ENCODE measurements around the gene WIPF2. TPM values are rescaled to one million over a fixed set of nuclear protein-coding genes. Genes with fewer than 3 reads are reported as not detected.
"Not testable (repeated sequence)": the region's sequence is repeated elsewhere in the genome, so short reads cannot be mapped to it uniquely, and the experiment has no call there.

Gene WIPF2
- total RNA-seq, 1 donor from 2014 or later, result 12.3 TPM

DNA sequence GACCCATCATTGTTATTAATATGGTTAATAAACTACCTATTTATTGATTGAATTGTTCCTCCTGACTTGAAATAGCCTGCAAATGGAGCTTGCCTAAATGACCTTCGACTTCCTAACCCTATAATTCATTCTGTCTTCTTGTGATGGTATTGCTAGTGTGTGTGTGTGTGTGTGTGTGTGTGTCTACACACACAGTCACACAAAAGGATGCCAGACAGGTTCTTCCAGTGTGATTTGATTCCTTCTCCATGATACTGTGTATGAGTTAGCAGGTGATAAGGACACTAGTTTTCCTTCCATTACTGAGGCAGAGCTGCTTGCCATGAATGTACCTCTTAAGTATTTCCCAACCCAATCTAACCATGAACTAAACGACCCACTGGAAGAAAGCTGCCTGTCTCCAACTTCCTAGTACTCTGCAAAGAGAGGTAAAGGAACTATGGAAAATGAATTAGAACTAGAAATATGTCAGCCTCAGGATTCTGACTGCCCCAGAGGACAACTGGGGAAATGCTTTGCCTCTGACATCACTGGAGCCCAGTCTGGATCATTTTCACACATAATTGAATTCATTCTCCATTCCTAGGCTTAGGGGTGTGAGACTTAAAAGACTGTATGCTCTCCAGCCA lies 65.1 kb downstream of the WIPF2 start:
- intact Hi-C loops (cut with DNase I), result no loop called here
- DNase-seq (ENCODE audit: missing footprints) (no peak), ATAC-seq (no peak)

DNA sequence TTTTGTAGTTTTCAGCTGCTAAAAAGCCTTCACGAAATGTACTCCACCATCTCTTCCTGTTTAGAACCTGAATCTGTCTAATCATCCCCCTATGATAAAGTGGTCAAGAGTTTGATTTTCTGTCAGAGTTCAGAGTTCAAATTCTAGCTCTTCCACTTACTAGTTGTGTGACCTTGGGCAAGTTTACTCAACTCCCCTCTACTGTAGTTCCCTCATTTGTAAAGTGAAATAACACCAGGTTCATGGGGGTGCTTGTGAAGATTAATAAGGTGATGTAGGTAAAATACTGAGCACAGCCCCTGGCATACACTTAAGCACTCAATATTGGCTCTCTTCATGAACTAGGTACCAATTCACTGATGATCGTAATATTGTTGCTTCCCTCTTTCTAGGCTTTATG lies 67.4 kb downstream of the WIPF2 start:
- intact Hi-C loops (cut with DNase I), result loop anchor here (5.0 kb wide), 2 partner anchors 69 to 274 kb away; partner anchors contain the start of gene WIPF2
- ATAC-seq (no peak), DNase-seq (ENCODE audit: missing footprints) (no peak)

DNA sequence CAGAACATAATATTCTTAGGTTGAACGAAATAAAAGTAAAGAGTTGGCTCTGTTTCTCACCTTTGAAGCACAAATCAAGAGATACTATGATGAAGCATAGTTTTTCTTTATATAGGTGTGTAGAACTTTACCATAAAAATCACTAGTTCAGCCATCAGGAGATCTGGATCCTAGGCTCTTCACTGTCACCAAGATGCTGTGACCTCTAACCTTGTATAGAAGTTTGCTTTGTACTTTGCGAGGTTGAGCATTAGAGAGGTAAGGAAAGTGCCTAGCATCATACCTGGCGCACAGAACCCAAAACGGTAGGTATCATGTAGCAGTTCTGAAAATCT lies 68.0 kb downstream of the WIPF2 start:
- ATAC-seq (no peak), DNase-seq (ENCODE audit: missing footprints) (no peak)
- intact Hi-C loops (cut with DNase I), result loop anchor here (5.0 kb wide), 2 partner anchors 70 to 275 kb away; partner anchors contain the start of gene WIPF2

DNA sequence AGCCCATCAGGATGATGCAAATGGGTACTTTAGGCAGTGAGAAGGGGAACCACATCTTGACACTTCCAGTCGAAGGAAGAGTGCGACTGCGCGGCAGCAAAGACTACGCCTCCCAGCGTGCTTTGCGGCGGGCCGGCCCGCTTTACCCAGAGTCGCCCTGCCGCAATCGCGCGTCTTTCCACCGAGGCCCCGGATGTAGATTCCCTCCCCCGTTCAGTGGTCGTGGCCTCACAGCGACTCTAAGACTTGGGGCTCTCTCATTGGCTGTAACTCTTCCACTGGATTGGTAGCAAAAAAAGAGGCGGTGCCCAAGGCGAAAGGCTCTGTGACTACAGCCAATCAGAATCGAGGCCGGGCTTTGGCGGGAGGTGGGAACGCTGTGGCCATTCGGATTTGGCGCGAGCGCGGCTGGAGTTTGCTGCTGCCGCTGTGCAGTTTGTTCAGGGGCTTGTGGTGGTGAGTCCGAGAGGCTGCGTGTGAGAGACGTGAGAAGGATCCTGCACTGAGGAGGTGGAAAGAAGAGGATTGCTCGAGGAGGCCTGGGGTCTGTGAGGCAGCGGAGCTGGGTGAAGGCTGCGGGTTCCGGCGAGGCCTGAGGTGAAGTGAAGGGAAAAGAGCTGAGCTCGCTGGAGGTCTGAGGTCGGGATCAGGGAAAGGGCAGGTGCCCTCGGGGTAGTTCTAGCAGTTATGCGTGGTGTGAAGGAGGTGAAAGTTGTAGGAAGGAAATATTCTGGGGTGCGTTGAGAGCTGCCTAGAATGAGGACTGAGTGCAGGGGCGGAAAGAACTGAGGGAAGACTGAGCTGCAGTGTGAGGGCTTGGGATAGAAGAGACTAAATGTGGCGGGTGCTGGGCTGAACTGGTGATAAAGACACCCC lies 68.6 kb downstream of the WIPF2 start, which contains the start of gene CDC6:
TSS of gene CDC6 (plus strand) at position 386 of the 876 bp plus-strand sequence. CDS start 1,542 bp downstream, outside the sequence.
- ATAC-seq, result peak; percentile 99
- peak; percentile 99 for DNase-seq (ENCODE audit: missing footprints)
- intact Hi-C loops (cut with DNase I), result loop anchor here (5.0 kb wide), 2 partner anchors 70 to 275 kb away; partner anchors contain the start of gene WIPF2

DNA sequence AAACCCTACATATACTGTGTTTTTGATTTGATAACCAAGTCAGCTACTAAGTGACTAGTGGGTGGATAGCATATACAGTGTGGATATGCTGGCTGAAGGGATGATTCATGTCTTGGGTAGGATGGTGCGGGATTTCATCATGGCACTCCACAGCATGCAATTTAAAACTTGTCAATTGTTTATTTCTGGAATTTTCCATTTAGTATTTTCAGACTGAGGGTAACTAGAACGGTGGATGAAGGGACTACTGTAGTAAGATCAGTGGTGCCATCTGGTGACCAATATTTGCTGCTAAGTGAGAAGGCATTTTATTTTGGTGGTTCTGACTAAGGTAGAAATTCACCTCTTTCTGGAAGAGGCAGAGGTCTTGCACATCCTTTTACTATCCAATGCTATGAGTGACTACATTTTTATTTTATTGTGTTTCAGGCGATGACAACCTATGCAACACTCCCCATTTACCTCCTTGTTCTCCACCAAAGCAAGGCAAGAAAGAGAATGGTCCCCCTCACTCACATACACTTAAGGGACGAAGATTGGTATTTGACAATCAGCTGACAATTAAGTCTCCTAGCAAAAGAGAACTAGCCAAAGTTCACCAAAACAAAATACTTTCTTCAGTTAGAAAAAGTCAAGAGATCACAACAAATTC lies 71.7 kb downstream of the WIPF2 start:
- no peak for DNase-seq (ENCODE audit: missing footprints)
- intact Hi-C loops (cut with DNase I), result loop anchor here (5.0 kb wide), 1 partner anchor 88 kb away; no protein-coding TSS in a partner anchor
- no peak for ATAC-seq

DNA sequence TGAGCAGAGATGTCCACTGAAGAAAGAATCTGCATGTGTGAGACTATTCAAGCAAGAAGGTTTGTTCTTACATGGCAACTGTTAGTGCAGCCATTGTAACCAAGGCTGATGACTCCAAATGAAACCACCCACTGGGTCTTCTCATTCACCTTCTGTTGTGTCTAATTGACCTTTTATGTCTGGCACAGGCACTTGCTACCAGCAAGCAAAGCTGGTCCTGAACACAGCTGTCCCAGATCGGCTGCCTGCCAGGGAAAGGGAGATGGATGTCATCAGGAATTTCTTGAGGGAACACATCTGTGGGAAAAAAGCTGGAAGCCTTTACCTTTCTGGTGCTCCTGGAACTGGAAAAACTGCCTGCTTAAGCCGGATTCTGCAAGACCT lies 72.2 kb downstream of the WIPF2 start:
- intact Hi-C loops (cut with DNase I), result loop anchor here (5.0 kb wide), 1 partner anchor 89 kb away; no protein-coding TSS in a partner anchor
- no peak for ATAC-seq
- DNase-seq (ENCODE audit: missing footprints), result peak; percentile 73

DNA sequence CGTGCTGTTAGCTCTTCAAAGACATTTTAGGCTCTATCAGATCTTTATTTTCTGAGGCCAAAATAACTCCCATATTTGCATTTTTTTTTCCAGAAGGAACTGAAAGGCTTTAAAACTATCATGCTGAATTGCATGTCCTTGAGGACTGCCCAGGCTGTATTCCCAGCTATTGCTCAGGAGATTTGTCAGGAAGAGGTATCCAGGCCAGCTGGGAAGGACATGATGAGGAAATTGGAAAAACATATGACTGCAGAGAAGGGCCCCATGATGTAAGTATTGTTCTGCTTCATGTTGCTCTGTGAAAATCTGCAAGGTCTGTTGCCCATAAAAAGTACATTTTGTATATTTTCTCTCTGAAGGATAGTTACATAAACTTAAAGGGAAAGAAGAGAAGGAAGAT lies 74.3 kb downstream of the WIPF2 start:
- no peak for DNase-seq (ENCODE audit: missing footprints)
- intact Hi-C loops (cut with DNase I), result loop anchor here (5.0 kb wide), 1 partner anchor 91 kb away; no protein-coding TSS in a partner anchor
- ATAC-seq, result peak; percentile 83

DNA sequence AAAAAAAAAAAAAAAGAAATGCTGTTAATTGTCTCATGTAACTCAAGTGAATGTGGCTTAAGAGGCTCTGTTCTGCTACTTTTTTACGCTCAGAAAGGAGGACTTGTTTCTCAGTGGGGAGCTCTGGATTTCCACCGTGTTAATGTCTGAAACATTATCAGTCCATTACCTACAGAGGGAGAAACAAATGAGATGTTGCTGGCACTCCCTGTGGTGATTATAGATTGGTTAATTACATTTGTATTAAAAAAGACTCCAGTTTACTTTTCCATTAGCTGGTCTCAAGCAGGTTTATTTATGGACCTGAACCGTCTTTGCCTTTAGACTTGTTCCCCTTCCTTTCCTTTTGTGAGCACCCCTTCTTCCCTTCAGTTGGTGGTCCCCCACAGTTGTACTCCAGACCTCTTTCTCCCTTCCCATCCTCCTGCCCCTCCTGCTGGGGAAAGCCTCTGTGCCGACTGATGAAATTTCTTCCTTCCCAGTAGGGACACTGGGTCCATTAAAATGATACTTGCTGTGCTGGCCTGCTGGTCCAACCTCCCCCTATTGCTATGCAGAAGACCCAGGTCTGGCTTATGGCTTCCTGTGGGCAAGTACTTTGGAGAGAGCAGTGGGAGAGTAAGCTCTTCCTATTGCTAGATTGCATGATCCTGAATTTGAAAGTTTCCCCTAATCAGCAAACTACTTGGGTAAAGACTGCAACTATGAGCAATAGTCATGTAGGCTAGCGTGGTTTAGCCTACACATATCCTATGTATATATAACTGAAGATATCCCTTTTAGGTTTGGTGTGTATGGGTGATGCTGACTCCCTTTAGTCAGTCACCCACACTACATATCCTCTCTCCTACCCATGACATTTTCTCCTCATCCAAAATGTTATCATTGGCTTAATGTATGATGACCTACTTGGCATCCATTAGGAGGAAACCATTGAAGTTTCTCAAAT lies 76.7 kb downstream of the WIPF2 start:
- intact Hi-C loops (cut with DNase I), result no loop called here
- ATAC-seq (no peak), DNase-seq (ENCODE audit: missing footprints) (no peak)

DNA sequence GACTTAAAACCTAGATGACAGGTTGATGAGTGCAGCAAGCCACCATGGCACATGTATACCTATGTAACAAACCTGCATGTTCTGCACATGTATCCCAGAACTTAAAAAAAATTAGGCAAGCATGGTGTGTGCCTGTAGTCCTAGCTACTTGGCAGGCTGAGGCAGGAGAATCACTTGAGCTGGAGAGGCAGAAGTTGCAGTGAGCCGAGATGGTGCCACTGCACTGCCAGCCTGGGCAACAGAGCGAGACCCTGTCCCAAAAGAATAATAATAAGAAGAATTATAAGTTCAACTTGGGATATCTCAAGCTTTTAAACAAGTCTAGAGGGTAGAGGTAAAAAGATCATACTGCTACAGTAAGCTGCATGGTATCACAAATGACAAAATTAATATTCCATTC lies 78.4 kb downstream of the WIPF2 start:
- DNase-seq (ENCODE audit: missing footprints) (no peak), ATAC-seq (no peak)
- intact Hi-C loops (cut with DNase I), result no loop called here

DNA sequence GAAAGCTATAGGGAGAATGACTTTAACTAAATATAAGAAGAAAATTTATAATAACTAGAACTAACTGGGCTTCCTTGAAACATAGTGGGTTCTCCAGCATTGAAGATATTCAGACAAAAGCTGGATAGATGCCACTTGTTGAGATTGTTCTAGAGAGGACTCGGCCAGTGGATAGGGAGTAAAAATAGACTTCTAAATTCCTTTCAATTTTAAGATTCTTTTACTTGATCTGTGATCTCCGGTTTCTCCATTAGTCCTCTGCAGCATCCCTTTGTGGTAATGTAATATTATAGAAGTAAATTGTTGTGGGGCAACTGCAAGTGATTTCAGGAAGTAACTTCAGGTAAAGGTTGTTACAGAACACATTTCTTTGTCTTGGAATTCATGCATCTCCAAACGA lies 79.6 kb downstream of the WIPF2 start:
- no peak for ATAC-seq
- intact Hi-C loops (cut with DNase I), result no loop called here
- no peak for DNase-seq (ENCODE audit: missing footprints)

DNA sequence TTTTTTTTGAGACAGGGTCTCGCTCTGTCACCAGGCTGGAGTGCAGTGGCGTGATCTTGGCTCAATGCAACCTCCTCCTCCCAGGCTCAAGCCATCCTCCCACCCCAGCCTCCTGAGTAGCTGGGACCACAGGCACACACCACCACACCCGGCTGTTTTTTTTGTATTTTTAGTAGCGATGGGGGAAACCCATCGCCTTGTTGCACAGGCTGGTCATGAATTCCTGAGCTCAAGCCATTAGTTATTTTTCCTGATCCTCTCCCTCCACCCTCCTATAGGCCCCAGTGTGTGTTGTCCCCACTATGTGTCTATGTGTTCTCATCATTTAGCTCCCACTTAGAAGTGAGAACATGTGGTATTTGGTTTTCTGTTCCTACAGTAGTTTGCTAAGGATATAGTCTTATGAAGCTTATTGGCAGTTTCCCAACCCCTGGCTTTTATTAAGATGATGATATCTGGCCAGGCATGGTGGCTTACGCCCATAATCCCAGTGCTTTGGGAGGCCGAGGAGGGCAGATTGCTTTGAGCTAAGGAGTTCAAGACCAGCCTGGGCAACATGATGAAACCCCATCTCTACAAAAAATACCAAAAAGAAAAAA lies 80.2 kb downstream of the WIPF2 start:
- DNase-seq (ENCODE audit: missing footprints); ATAC-seq; intact Hi-C loops (cut with DNase I): not testable (repeated sequence)

DNA sequence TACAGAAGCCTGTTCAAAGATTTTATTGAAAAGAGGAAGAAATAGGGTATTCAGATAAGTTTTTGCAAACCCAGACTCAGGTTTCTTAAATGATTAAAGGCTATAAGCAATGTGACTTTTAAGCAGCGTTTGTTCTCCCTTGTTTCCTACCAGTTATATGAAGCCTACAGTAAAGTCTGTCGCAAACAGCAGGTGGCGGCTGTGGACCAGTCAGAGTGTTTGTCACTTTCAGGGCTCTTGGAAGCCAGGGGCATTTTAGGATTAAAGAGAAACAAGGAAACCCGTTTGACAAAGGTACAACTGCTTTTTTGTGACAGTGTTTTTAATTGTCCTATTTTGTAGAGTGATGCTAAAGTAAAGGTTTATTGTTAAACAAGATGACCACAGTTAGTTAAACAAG lies 82.2 kb downstream of the WIPF2 start:
- intact Hi-C loops (cut with DNase I), result no loop called here
- DNase-seq (ENCODE audit: missing footprints) (peak; percentile 48), ATAC-seq (no peak)

DNA sequence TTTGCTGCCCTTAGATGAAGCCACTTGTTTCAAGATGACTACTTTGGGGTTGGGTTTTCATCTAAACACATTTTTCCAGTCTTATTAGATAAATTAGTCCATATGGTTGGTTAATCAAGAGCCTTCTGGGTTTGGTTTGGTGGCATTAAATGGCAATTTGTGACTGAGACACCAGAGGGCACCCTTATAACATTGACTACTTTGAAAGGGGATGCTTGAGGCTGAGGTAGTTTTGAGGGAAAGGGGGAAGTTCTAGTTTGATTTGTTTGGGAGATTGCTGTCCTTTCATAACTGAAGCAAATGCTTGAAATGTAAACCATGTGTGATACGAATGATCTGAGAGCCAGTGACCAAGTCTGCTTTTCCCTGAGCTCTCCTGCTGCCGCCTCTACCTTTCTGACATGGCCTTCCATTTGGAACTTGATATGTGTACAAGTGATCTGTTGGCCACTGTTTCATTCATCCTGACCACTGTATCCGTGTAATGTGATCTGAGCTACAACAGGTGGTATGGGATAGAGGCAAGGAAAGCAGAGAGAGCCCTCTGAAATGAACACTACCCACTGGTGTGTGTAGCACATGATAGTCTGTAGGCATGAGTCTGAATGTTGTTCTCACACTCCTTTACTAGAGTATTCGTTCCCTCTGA lies 84.0 kb downstream of the WIPF2 start:
- DNase-seq (ENCODE audit: missing footprints), result no peak
- ATAC-seq, result peak; percentile 71
- intact Hi-C loops (cut with DNase I), result loop anchor here (1.0 to 2.0 kb wide), 2 partner anchors 52 to 114 kb away; partner anchors contain the start of gene TOP2A

DNA sequence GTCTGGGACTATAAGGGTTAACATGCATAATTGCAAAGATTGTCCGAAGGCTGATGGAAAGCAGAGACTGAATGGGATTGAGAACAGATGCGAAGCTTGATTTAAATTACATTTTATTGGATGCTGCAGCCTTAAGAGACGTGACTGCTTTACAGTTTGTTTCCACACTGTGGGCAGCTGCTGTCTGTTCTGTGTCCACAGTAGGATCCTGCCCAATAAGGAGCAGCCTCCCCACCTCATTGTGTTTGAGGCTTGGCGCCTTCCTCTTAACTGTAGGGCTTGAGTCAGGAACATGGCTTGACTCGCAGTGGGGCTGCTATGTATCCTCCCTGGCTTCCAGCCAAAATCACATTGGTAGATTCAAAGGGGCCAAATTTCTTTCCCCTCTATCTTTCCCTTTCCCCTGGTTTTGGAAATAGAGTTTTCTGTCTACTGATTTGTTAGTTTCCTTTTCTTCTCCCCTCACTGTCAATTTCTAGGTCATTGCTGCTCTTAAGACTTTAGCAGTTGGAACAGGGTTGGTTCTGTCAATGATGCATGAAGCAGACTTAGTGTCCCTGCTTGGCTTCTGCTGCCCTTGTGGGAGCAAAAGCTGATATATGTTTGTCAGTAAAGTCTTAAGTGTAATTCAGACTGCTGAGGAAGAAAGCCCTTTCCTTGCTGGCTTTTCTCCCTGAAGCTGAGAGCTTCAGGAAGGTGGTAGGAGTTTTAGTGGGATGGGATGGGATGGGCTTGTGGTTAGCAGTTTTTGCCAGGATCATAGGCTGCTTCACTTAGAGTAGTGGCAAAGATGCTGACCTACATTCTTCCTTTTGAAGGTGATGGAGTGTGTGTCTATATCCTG lies 84.8 kb downstream of the WIPF2 start:
- intact Hi-C loops (cut with DNase I), result loop anchor here (1.0 to 2.0 kb wide), 2 partner anchors 51 to 113 kb away; partner anchors contain the start of gene TOP2A
- ATAC-seq (peak; percentile 32), DNase-seq (ENCODE audit: missing footprints) (peak; percentile 55)

DNA sequence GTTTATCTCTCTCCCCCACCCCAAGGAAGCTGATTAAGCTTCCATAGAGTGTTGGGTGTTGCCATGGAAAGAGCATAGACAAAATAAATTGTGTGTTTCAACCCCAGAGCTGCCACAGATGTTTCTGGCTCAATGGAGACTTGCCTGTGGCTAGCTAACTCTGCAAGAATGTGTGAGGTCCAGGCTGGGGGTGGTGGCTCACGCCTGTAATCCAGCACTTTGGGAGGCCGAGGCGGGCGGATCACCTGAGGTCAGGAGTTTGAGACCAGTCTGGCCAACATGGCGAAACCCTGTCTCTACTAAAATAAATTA lies 85.4 kb downstream of the WIPF2 start:
- ATAC-seq; intact Hi-C loops (cut with DNase I); DNase-seq (ENCODE audit: missing footprints): not testable (repeated sequence)

DNA sequence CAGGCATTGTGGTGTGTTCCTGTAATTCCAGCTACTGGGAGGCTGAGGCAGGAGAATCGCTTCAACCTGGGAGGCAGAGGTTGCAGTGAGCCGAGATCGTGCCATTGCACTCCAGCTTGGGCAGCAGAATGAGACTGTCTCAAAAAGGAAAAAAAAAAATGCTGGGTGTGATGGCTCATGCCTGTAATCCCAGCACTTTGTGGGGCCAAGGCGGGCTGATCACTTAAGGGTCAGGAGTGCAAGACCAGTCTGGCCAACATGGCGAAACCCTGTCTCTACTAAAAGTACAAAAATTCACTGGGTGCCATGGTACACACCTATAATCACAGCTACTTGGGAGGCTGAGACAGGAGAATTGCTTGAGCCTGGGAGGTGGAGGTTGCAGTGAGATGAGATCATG lies 85.8 kb downstream of the WIPF2 start:
- intact Hi-C loops (cut with DNase I), result not testable (repeated sequence)

More for the DNA sequence above, 85.8 kb downstream of the WIPF2 start:
- not testable (repeated sequence) for ATAC-seq; DNase-seq (ENCODE audit: missing footprints)
